Right lobe of liver (tissue), 6 donors: ENCODE results near the gene CRACDL. TPM values are rescaled to one million over a fixed set of nuclear protein-coding genes. Genes with fewer than 3 reads are reported as not detected.

Experiments
- ATAC-seq, 4 donors: fragments of 200-7000 bp; cut with Tn5 transposase; one replicate each; pipeline ENCODE4 v1.9.1; 2020; ENCODE audit warnings: mild to moderate bottlenecking in 4 of 4, moderate library complexity in 4 of 4
- DNase-seq, 3 donors: peaks; one replicate each; pipeline ENCODE4 v3.0.0-alpha.2; 2020
- H3K27ac ChIP-seq, 3 donors: fragments of 200-600 bp; one replicate each; pipeline ENCODE4 v1.8.0; 2022
- H3K27me3 ChIP-seq, 2 donors: fragments of 200-600 bp; one replicate each; pipeline ENCODE4 v1.8.0; 2022
- H3K36me3 ChIP-seq, 4 donors: fragments of 200-600 bp; sonication (generic) in 1 of 4; one replicate each; pipeline versions ENCODE4 v1.5.1 to v1.8.0; 2017 to 2022; ENCODE audit warnings: control low read depth in 1 of 4
- H3K4me1 ChIP-seq, 4 donors: fragments of 200-600 bp; sonication (generic) in 1 of 4; one replicate each; pipeline versions ENCODE4 v1.5.1 to v1.8.0; 2017 to 2022; ENCODE audit warnings: control low read depth in 1 of 4
- H3K4me3 ChIP-seq, 3 donors: fragments of 200-600 bp; one replicate each; pipeline ENCODE4 v1.8.0; 2022
- H3K9me3 ChIP-seq, 4 donors: fragments of 200-600 bp; sonication (generic) in 1 of 4; one replicate each; pipeline versions ENCODE4 v1.5.1 to v1.8.0; 2017 to 2022; ENCODE audit warnings: control low read depth in 1 of 4
- CTCF ChIP-seq, 4 donors: fragments of 200-600 bp in 3 of 4; fragments of 450-650 bp in 1 of 4; IDR thresholded peaks; one replicate each; pipeline versions ENCODE4 v1.5.1 to v1.8.0; 2016 to 2022; ENCODE audit warnings: antibody characterized with exemption in 4 of 4, mild to moderate bottlenecking in 2 of 4
- POLR2A ChIP-seq: fragments of 450-650 bp; IDR thresholded peaks from one replicate; pipeline ENCODE4 v1.6.1; 2017; ENCODE audit warnings: antibody characterized with exemption, mild to moderate bottlenecking
- WGBS: methylation state at CpG from one replicate; pipeline ENCODE4 v1.1.6; 2018; ENCODE audit warnings: low coverage, low lambda C conversion rate; ENCODE audit not compliant: insufficient coverage; ENCODE audit errors: missing lambda C conversion rate; 5-methylcytosine and 5-hydroxymethylcytosine counted together
- intact Hi-C, 2 donors: fragments of 100-400 bp; cut with DNase I; formaldehyde crosslinking; loops; one replicate each; pipeline versions ENCODE4 v1.11.2 to v1.14.1; 2022
- total RNA-seq, 6 experiments: library from RNA; depleted of rRNA in 2 of 6; stranded (reverse); fragments of >200 nt in 2 of 6; fragmentation: NEBNext Ultra II Directional in 3 of 6; extraction: Animal tissue kit (Norgen Biotek cat#: 25700) in 3 of 6; gene quantifications; one replicate each; pipeline versions ENCODE4 v1.1.0 to v1.2.4, GENCODE V29; 2016 to 2023
- donor health status: DM: no; HTN: yes; CAD: no.
- donor health status: DM: no; HTN: no; CAD: no.
- donor health status: DM: no; HTN: no; CAD: no.
- donor health status: DM: no; HTN: yes; CAD: no.
- donor health status: DM: no; HTN: yes; CAD: no.

Gene CRACDL
- total RNA-seq, 6 experiments from 2014 or later: 0.12 to 0.56 (median 0.32) TPM

DNA sequence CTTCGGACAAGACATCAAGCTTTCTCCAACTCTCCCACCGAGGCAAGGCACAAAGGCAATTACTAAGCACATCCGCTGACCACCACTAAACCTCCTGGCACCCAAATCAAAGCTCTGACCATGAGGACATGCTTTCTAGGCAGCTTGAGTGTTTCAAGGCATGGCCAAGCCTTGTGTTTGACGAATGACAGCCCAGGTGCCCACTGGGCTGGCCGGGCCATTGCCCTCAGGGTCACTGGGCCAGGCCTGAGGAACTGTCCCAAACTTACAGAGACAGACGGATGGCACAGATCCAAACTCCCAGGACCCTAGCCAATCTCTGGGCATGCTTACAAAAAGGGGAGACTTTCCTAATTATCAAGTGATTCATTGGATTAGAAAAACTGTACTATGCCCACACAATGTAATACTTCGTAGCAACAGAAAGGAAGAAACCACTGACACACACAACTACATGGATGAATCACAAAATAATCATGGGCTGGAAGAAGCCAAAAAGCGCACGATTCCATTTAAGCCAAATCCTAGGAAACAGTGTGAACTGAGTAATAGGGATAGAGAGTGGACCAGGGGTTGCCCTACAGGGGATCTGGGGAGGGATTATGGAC lies 20.2 kb downstream of the CRACDL start:
- WGBS: 57% methylated on average over 4 of the region's 9 CpGs
- Histone ChIP-seq H3K4me3 (no peak overlapping the region), H3K4me1 (no peaks in the 10 kb centered on the region), H3K27me3 (no peaks in the 10 kb centered on the region), H3K9me3 (no peaks in the 10 kb centered on the region), H3K27ac (no peak overlapping the region), H3K36me3 (no peaks in the 10 kb centered on the region)
- TF ChIP-seq CTCF (IDR thresholded peaks at IDR 0.05): no peak
- ATAC-seq (no peak), DNase-seq (no peak)
- intact Hi-C loops: no loop called here

DNA sequence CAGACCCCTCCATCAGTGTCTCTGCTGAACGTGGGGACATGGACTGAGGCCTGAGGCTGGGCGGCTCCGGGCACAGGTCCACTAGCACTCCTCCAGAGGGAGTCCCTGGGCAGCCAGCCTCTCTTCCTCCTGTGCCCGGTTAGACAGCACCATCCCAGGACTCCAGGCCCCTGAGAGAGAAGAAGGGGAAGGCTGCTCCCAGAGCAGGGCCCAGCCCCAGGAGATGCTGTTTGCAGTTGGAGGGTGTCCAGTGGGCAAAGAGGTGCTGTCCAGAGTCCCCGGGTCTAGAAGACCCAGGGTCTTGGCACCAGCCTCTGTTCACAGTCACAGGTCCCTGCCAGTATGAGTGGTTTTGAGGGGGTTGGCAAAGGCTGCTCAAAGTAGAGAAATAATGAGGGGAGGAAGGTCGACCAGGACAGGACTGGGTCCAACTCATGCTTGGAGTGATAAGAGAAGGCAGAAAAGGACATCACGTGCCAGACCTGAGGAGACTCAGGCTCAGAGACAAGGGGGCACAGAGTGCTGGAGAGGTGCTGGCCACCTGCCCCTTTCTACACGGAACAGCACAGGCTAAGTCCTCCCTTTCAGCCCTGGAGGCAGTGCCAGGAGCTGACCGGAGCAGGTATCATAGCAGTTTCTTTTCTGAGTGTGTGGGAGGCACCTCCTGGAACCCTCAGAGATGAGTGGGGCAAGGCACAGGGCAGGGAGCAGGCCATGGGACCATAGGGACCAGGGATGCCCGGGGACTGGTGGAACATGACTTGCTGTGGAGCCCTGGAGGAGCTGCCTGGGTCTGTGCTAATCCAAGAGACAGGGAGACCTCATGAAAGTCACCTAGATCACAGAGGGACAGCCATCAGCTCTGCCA lies 21.1 kb downstream of the CRACDL start:
- DNase-seq (peak in 1 of 3 donors; percentile 30), ATAC-seq (peak in 1 of 4 donors; percentile 22)
- Histone ChIP-seq H3K36me3 (no peaks in the 10 kb centered on the region), H3K4me1 (no peaks in the 10 kb centered on the region), H3K9me3 (no peaks in the 10 kb centered on the region), H3K27ac (no peak overlapping the region), H3K27me3 (no peaks in the 10 kb centered on the region), H3K4me3 (no peak overlapping the region)
- 63% methylated on average over 2 of the region's 10 CpGs for WGBS
- intact Hi-C loops: no loop called here
- TF ChIP-seq CTCF (IDR thresholded peaks at IDR 0.05) (no peak), POLR2A (no peak)

- DNase-seq (peak in 1 of 3 donors; percentile 37), ATAC-seq (no peak)
- TF ChIP-seq CTCF (IDR thresholded peaks at IDR 0.05): no peak
- TF ChIP-seq POLR2A: no peak
- Histone ChIP-seq H3K9me3 (no peaks in the 10 kb centered on the region), H3K4me1 (no peaks in the 10 kb centered on the region), H3K27me3 (no peaks in the 10 kb centered on the region), H3K36me3 (no peaks in the 10 kb centered on the region), H3K4me3 (no peak overlapping the region), H3K27ac (no peak overlapping the region)
- intact Hi-C loops: no loop called here
- WGBS: 64% methylated on average over 3 of the region's 12 CpGs
Measured at GRCh38 chr2:98913916-98914712, 21.9 kb downstream of the CRACDL start.

DNA sequence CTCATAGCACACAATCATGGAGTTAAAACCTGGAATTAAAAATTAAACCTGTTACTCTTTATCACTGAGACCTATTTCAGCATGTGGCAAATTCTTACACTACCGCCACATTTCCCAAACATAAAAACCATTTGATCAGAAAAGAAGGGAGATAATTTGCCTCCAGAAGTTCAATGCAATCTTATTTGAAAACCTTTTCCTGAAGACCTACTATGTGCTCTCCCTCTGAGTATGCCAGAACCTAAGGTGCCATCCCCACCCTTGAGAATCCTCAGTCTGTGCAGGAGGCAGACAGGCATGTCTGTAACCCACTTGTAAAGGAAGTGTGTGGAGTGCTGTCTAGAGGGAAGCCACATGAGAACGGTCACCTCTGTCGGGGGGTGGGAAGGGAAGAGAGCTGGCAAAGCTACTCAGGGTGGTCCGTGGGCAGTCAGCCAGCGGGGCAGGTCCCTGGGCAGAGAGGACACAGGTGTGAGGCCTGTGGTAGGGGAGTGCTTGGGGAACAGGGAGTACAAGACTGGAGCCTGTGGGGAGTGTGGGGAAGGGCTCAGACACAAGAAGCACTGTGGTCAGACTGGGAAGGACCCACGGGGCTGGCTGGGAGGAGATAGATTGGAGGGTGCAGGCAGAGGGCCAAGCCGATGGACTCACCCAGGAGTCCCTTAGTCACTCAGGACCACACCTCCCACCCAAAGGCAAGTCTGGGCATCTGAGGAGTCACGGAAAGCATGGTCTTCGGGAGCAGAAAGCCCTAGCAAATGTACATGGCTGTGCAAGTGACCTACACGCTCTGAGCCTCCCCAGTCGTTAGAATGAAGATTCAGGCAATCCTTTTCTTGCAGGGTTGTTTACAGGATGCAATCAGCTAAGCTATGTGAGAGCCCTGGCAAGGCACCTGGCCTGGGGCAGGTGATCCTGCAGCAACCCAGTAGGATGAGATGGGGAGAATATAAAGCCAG lies 22.8 kb downstream of the CRACDL start:
- ATAC-seq: no peak

More for the DNA sequence above, 22.8 kb downstream of the CRACDL start:
- DNase-seq: peak in 1 of 3 donors; percentile 35
- intact Hi-C loops: no loop called here
- H3K27ac ChIP-seq: no peak overlapping the region
- no peaks in the 10 kb centered on the region for H3K27me3 ChIP-seq
- H3K36me3 ChIP-seq: no peaks in the 10 kb centered on the region
- H3K4me1 ChIP-seq: no peaks in the 10 kb centered on the region
- no peaks in the 10 kb centered on the region for H3K9me3 ChIP-seq
- WGBS: 50% methylated on average over 6 of the region's 11 CpGs
- H3K4me3 ChIP-seq: no peak overlapping the region
- no peak for TF ChIP-seq CTCF (IDR thresholded peaks at IDR 0.05)
- no peak for TF ChIP-seq POLR2A
